Gastroesophageal sphincter (tissue), 3 donors: Measurements from ENCODE around the gene PDE11A.

ENCODE experiments used
- CTCF ChIP-seq, 4 experiments: fragments of 200-600 bp in 2 of 4; fragments of 450-650 bp in 2 of 4; sonication (generic) in 1 of 4; IDR thresholded peaks; one replicate each; pipeline ENCODE4 v1.5.1; 2017 to 2019; ENCODE audit warnings: antibody characterized with exemption in 4 of 4, mild to moderate bottlenecking in 2 of 4, moderate library complexity in 2 of 4
- EP300 ChIP-seq: sonication (generic); formaldehyde crosslinking; IDR thresholded peaks from one replicate; pipeline ENCODE4 v1.6.1; 2017; ENCODE audit warnings: antibody characterized with exemption, mild to moderate bottlenecking
- POLR2A ChIP-seq, 2 donors: fragments of 450-650 bp; IDR thresholded peaks; one replicate each; pipeline ENCODE4 v1.6.1; 2017; ENCODE audit warnings: antibody characterized with exemption in 2 of 2, mild to moderate bottlenecking in 2 of 2, moderate library complexity in 1 of 2
- POLR2AphosphoS5 ChIP-seq: sonication (generic); formaldehyde crosslinking; IDR thresholded peaks from one replicate; pipeline ENCODE4 v1.6.1; 2017; ENCODE audit warnings: antibody characterized with exemption

- TF ChIP-seq CTCF (IDR thresholded peaks at IDR 0.05) (no peak), POLR2A (IDR thresholded peaks at IDR 0.05) (no peak), EP300 (no peak), POLR2AphosphoS5 (no peak)
These were observed 3.0 kb downstream of the PDE11A start for GRCh38 chr2:178069551-178069950.
